Right renal pelvis (tissue), 4 donors: ENCODE measurements around the gene CCND1. TPM values are rescaled to one million over a fixed set of nuclear protein-coding genes. Genes with fewer than 3 reads are reported as not detected.

Experiments used
- DNase-seq, 4 donors: peaks; one replicate each; pipeline ENCODE4 v3.0.0-alpha.2; 2013; ENCODE audit warnings: low read depth in 4 of 4, low spot score in 3 of 4, missing footprints in 1 of 4
- polyA plus RNA-seq, 4 donors: library from polyadenylated mRNA; unstranded; fragments of 120-200 nt; gene quantifications; one replicate each; pipeline ENCODE4 v1.2.1, GENCODE V29; 2013; ENCODE audit not compliant: insufficient read length in 4 of 4

CCND1 gene
- polyA plus RNA-seq, result 100 to 1,000 TPM; 133 to 171 (median 157) TPM

DNA sequence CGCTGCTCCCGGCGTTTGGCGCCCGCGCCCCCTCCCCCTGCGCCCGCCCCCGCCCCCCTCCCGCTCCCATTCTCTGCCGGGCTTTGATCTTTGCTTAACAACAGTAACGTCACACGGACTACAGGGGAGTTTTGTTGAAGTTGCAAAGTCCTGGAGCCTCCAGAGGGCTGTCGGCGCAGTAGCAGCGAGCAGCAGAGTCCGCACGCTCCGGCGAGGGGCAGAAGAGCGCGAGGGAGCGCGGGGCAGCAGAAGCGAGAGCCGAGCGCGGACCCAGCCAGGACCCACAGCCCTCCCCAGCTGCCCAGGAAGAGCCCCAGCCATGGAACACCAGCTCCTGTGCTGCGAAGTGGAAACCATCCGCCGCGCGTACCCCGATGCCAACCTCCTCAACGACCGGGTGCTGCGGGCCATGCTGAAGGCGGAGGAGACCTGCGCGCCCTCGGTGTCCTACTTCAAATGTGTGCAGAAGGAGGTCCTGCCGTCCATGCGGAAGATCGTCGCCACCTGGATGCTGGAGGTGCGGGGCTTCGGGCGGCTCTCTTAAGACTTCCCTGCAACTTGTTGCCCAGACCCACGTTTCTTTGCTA lies at the start of gene CCND1:
Gene CCND1, plus strand, starts transcription at position 162 of the 587 bp plus-strand sequence. Its CDS starts 158 bp downstream, at position 320.
- DNase-seq, result peak in 1 of 4 donors; percentile 75

DNA sequence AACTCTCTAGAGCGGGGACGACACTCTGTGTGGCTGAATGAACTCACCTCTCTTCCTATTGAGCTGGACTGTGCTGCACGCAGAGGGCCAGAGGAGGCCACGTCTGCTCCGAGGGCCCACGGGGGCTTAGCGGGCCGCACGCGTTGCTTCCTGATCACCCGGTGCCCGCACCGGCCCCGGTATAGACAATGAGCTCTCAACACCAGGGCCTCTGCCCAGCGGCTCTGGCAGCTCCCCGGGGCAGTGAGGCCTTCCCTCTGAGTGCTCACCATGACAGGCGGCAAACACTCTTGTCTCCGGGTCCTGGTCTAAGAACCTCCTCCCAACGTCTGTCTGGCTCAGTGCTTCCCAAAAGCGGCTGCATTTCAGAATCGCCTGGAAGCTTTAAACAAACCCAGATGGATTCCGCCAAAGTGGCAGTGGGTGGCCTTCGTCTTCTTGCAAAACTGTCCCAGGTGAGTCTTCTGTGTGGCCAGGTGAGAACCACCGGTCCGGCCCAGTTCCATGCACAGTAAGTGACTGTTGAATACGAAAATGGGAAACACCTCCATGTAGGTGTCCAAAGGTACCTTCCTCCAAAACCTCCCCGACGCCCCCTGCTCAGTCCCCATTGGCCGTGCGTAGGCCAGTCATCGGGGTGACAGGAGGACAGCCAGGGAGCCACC lies 47.8 kb upstream of the CCND1 start:
- DNase-seq, result no peak

DNA sequence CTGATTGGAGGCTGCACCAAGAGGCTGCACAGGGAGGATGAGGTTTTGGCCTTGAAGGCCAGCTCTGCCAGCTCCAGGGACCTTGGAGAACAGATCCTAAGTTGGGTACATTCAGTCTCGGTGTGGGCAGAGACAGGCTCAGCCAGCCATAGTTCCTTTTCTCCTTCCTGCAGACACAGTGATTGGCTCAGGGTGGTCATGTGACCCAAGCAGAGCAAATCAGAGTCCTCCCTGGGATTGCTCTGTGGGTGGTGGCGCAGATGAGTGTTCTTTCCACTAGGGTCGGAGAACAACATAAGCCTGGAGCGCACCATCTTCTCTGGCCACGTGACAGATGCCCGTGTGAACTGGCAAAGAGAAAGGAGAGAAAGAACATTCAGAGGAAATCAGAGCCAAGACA lies 47.1 kb upstream of the CCND1 start:
- DNase-seq, result no peak

DNA sequence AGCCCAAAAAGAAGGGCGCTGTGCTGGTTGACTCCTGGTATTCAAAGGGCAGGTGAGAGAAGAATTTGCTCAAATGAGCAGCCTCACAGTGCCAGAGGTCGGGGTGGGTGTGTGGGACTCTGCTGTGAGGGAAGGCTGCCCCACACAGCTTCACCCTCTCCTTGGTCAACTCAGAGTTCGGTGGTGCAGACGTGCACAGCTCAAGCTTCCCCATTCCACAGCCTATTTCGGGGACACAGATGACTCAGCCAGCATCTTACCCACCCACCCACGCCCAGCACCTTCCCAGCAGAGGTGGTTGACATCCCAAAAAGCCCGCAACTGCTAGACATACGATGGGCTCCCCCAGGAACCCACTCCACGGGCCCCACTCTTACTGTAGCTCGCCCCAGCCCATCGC lies 46.5 kb upstream of the CCND1 start:
- DNase-seq, result no peak

DNA sequence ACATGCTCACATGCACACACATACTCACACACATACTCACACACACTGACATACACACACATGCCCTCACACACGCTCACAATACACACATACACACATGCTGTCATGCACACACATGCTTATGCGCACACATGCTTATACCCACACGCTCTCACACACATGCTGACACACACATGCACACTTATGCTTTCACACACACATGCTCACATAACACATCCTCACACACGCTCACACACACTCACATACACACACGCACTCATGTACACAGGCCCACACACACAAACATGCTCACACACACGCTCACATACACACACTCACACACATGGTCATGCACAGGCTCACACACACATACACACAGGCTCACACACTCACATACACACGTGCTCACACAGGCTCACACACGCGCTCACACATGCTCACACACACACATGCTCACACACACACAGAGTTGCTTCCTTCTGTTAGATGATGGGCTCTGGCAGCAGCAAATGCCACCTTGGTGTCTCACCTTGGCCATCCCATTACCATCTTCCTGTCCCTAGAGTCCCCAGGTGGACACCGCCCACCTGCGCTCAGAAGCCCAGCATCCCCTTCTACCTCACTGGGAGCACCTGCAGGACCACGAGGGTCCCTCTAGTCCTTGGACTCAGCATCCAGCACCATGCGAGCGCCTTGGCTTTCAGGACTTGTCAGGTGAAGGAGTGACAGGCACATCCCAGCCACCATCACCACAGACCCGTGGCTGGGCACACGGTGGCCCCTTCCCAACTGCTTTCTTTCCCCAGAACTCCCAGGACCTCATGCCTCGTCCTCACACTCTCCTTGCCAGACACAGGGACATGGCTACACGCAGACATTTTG lies 44.9 kb upstream of the CCND1 start:
- no peak for DNase-seq

DNA sequence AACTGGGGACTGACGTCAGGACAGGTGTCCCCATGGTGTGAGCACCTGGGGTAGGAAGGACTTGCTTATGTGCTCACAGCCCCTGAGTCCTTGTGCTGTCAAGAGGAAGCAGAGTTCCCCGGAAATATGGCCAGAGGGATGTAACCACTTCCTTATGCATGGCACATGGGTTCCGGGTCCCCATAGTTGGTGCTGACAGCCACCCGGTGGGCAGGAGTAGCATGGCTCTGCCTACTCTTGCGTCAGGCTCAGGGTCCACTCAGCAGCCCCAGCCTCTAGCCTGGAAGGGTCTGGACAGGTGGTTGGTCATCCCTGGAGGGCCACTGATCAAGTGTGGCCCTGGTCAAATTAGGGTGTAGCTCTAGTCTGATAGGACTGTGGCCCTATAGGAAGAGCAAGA lies 42.8 kb upstream of the CCND1 start:
- no peak for DNase-seq

DNA sequence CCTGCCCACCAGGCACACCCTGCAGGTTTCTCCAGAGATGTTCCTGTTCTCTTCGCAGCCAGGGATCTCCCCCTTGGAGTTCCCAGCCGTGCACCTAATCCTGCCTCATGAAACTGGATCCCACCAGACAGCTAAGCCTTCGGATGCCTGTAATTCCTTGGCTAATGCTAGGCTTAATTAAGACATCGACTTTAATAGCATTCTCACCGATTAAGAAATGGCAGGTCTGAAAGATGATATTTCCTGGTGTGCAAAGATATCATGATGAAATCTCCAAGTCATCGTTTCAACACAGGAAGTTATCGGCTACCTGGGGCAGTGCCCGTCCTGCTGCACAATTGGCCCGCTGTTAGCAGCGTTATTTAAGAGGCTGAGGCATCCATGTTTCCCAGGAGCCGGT lies 41.5 kb upstream of the CCND1 start:
- DNase-seq, result no peak

DNA sequence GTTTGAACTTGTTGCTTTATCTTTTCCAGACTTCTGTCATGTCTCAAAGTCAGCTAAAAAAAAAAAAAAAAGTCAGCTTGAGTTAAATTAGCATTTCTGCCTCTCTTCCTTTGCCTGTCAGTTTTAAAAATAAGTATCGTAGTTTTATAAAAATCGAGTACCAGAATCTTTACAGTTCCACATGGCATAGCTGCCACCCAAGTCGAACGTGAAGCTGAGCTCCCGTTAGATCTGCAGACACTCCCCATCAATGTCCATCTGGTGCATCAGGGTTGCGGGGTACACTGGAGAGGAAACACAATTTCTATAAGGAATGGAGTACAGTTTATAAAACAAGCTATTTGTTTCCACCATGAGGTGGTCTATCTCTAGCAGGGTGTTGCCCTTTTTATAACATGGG lies 41.0 kb upstream of the CCND1 start:
- no peak for DNase-seq

DNA sequence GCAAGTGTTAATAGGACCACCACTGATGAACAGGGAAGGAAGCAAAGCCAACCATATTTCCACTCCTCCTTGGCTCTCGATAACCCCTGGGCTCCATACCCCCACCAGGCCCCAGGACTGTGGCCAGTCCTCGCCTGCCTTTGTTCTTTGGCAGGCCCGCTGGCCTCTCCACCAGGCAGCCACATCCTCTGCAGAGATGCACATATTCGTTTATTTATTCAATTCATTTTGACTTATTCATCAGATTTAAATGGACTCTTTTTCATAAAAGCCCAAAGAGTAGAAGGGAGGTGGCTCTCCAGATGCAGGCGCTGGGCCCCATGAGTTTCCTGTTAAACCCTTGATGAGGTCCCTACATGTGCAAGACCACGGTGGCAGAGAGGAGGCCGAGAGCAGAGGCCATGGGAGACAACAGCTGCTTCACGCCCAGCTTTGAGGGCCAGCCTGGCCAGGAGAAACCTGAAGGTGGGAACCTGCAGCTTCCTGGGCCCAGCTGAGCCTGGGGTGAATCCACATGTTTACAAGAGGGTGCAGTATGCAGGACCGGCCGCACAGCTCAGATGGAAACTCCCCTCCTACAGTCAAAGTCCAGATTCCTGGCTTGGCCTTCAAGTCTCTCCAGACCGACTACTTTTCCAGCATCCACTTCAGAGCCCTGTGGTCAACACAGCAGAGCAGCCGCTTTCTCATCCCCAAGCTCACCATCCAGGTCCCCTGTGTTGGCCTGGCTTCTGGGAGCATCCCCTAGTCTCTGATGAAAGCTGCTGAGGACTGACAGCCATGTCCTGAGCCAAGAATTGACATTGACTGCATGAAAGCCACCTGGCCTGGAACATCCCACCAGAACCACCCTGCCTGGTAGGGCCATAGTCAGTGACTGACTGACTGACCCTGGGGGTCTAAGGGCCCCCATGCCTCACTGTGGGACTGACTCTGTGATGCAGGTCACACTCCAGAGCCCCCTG lies 39.7 kb upstream of the CCND1 start:
- DNase-seq, result no peak

DNA sequence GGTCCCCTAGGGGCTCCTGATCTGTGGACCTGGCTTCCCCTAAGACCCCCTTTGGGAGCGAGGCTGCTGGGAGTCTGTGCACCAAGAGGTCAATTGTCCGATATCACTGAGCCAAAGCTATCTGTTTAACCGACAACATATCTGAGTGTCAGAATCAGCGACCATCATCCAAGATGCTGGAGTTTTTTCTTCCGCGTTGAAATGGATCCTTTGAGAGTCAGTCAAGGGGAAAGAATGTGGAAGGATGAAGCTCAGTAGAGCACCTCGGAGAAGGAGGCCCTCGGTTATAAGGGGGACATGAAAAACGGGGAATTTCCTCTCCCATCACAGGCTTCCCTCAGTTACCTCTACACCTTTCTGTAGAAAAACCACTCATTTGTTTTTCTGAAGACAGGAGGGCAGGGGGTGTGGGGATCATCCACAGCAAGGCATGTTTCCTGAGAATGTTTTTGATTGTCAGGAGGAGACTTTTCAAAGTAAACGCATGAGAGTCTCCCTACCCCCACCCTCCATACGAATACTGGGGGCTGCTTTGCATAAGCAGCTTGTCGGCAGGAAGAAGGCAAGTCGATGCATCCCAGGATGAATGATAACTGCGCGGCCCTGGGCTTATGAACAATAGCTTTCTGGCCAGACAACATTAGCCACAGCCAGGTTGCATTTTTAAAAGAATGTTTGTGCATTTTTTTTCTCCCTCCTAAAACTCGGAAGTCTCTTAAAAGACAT lies 37.7 kb upstream of the CCND1 start:
- DNase-seq, result no peak

DNA sequence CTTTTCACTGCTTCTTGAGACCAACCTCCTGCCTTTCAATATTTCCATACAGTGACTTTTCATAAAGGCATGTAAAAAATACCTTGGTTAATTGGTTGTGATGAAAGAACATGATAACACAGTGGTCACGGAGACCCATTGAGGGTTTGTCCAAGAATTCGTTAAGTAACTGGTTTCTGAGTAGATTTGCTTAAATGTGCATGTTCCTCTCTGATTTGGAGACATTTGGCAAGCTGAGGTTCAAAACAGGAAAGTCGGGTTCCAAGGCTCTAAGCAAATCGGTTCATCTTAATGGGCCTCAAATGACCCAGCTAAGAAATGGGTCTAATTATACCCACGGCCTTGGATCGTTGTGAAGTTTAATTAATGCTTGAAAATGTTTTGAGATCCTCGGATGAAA lies 36.9 kb upstream of the CCND1 start:
- no peak for DNase-seq

DNA sequence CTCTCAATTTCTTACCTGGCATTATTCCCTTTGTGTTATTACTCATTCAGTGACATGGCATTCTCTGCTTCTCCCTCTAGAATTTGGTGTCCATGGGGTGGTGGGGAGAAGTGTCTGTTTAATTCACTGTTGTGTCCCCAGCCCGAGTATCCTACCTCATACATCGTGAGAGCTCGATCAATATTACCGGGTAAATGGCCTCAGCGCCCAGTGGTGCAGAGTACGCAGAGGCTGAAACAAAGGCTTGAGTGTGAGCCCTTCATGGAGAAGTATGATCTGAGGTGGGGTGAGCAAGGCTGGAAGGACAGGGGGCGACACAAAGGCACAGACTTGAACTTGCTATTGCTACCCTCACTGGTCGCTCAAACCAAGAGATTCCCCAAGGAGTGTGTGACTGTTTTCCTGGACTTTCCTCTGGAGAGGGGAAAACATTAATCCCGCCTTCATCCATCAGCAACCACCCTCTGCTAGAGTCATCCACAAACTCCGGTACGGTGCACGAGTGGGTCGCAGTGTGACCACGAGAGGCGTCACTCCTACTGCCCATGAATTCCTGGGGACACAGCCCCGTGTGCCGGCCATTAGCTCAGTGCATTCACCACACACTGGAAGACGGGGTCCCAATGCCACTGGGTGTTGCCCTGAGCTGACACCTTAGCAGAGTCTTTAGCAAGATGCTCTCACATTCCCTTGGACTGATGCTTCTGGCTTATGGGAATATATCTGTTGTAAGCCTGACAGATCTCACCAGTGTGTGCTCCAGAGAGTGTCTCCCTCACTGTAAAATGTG lies 35.0 kb upstream of the CCND1 start:
- DNase-seq, result no peak

DNA sequence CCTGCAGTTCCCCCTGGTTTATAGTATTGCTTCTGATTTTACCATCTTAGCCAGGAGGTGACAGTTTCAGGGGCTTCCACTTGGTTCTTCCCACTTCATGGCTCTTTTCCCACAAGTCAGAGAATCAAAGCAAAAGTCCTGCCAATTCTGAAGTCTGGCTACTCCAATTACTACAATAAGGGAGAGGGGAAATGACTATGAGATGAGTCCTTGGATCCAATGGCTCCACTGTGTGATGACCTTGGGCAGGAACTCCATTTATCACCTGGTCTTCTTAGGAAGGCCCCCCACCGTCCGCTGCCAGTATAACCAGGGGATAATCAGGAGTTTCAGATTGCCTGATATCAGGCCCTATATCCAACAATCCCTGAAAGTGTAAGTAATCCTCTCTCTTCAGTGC lies 31.6 kb upstream of the CCND1 start:
- no peak for DNase-seq

DNA sequence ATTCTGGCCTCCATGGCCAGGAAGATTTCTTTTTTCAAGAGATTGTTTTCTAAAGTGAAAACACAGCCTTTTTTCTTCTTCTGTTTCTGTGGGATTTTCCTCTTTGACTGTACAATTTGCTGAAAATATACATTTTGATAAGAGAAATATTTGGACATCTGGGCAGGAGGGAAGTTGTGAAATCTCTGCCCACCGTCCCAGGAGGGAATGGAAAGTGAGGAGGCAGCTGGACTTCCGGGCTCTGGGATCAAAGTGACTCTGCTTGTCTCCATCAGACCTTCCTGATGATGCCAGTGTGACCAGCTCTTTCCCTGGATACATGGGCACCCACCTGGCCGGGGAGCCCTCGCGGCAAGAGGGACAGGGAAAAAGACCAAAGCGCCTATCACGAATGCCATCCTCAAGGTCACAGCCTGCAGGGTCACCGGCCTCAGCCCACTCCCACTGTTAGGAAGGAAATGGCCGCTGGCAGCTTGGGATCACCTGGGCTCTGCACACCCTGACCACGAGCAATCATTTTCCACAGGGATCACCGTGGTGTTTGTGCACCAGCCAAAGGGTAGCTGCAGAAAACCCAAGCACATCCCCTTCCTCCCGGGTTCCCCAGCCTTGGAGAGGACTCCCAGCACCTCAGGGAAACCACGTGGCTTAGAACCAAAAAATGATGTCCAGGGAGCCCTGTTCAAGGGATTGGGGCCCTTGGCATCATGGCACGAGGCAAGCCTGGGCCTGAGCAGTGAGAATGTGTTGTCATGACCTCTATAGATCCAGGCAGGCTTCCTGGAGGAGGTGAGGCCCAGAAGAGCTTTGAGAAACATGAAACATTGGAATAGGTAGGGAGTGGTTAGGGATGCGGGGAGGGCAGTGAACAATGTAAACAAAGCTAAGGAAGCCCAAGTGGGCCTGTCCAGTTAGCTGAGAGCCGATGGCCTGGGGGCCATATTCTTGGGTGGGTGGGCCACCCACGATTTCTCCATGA lies 29.1 kb upstream of the CCND1 start:
- DNase-seq, result no peak

DNA sequence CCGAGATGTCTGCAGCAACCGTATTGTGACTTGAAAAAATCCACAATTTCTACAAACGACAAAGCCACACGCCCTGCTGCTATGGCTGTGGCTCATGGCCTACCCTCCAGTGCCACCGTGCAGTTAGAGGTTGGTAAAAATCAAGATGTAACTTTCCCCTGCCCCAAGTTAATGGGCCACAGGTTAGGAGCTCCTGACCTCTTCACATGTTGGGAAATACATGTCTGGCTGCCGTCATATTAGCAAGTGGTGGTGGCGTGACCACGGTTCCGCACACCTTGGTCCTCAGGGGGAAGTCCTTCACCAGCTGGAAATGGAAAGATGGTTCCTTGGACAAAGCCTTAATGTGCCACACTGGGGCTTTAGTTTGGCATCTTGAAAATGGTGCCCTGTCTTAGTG lies 27.4 kb upstream of the CCND1 start:
- no peak for DNase-seq

DNA sequence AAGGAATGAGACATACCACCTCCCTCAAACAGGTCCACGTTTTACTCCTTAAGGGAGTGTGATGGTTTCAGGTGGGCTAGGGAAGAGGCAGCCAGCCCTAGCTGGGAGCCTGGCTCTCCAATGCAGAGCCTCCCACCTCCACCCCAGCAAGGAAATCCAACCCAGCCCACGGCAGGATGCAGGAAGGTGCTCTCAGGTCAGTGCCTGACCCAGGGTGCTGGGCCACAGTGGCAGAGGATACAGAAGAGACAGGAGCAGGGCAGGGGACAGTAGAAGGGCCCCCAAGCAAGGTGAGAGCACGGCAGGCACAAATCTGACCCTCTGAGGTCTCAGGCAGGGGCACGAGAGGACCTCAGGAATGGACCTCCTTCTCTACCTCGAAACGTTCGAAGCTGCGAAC lies 26.9 kb upstream of the CCND1 start:
- DNase-seq, result no peak

DNA sequence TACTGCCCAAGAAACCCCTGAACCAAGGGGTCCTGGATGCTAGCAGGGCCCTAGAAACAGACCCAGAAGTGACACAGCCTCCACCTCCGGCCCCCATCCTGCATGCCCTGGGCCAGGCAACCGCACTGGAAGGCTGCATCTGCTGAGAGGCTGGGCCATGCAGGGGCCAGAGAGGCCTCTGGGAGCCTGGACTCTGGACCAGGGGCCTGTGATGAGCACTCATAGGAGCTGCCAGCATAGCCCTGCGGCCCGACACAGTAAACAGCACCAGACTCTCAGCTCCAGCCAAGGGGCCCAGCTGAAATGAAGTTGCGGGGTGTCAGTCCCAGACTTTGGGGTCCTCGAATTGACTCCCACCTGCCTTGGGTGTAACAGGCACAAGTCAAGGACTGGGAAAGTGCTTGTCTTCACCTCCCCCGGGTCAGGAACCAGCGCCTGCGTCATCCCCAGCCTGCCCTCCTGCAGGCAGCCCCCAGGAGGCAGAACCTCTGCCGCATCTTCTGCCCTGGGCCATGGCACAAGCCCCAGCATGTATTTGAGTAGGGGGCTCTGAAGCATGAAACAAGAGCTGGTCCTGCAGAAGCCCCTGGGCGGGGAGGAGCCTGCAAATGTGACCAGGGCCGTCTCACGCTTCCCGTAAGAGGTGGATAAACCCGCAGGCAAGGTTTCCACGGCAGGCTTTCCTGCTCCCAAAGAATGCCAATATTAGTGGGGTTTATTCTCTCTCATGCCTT lies 25.2 kb upstream of the CCND1 start:
- DNase-seq, result no peak
